C4-2B (cell line): ENCODE results near the gene F2RL1.

Source experiments
- ZFX ChIP-seq: fragments of 450-650 bp; IDR thresholded peaks from 2 replicates; pipeline ENCODE4 v1.6.1; 2017
- TF ChIP-seq, protein P1 (sequence below): fragments of 450-650 bp; conservative IDR thresholded peaks from 2 replicates; pipeline ENCODE4 v1.5.1; 2017; ENCODE audit warnings: mild to moderate bottlenecking

GRCh38 chr5:76790632-76791290, 28.1 kb upstream of the F2RL1 start:
- TF ChIP-seq ZFX, result no peak
- TF ChIP-seq, protein P1, sequence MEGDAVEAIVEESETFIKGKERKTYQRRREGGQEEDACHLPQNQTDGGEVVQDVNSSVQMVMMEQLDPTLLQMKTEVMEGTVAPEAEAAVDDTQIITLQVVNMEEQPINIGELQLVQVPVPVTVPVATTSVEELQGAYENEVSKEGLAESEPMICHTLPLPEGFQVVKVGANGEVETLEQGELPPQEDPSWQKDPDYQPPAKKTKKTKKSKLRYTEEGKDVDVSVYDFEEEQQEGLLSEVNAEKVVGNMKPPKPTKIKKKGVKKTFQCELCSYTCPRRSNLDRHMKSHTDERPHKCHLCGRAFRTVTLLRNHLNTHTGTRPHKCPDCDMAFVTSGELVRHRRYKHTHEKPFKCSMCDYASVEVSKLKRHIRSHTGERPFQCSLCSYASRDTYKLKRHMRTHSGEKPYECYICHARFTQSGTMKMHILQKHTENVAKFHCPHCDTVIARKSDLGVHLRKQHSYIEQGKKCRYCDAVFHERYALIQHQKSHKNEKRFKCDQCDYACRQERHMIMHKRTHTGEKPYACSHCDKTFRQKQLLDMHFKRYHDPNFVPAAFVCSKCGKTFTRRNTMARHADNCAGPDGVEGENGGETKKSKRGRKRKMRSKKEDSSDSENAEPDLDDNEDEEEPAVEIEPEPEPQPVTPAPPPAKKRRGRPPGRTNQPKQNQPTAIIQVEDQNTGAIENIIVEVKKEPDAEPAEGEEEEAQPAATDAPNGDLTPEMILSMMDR, result no peak
